Lower leg skin (tissue), 4 donors: ENCODE results near the gene ARHGAP25. TPM values are rescaled to one million over a fixed set of nuclear protein-coding genes. Genes with fewer than 3 reads are reported as not detected.

Source experiments
- DNase-seq, 2 donors: peaks; one replicate each; pipeline ENCODE4 v3.0.0-alpha.2; 2019; ENCODE audit warnings: low spot score in 2 of 2
- H3K4me3 ChIP-seq: fragments of 200-600 bp; sonication (generic); 2 replicates; pipeline ENCODE4 v1.5.1; 2017; ENCODE audit warnings: mild to moderate bottlenecking, low read depth; ENCODE audit not compliant: poor library complexity, severe bottlenecking
- CTCF ChIP-seq, 3 donors: fragments of 450-650 bp; IDR thresholded peaks; one replicate each; pipeline ENCODE4 v1.5.1; 2016; ENCODE audit warnings: antibody characterized with exemption in 3 of 3, mild to moderate bottlenecking in 3 of 3, moderate library complexity in 2 of 3
- POLR2A ChIP-seq, 2 donors: fragments of 450-650 bp; IDR thresholded peaks; one replicate each; pipeline ENCODE4 v1.6.1; 2016 to 2017; ENCODE audit warnings: antibody characterized with exemption in 2 of 2, mild to moderate bottlenecking in 1 of 2, moderate library complexity in 1 of 2
- WGBS, 2 donors: methylation state at CpG; one replicate each; pipeline ENCODE4 v1.1.5; 2018; 5-methylcytosine and 5-hydroxymethylcytosine counted together
- intact Hi-C: fragments of 100-400 bp; cut with DNase I; formaldehyde crosslinking; loops from one replicate; pipeline ENCODE4 v1.15.0; 2023; ENCODE audit warnings: low total_unique reads
- total RNA-seq, 4 donors: library from RNA; depleted of rRNA; stranded (reverse); fragments of >200 nt; gene quantifications; one replicate each; pipeline ENCODE4 v1.1.0, GENCODE V29; 2016

ARHGAP25 gene
- total RNA-seq, 4 donors from 2014 or later: 3.3 to 9.6 (median 4.9) TPM

- DNase-seq: no peak
- 61 to 67% methylated on average over 4 of the region's 4 CpGs for WGBS, 2 donors
- TF ChIP-seq CTCF (IDR thresholded peaks at IDR 0.05) (no peak), POLR2A (IDR thresholded peaks at IDR 0.05) (no peak)
- H3K4me3 ChIP-seq: no peak overlapping the region
- intact Hi-C loops: no loop called here
Measured at GRCh38 chr2:68857855-68858456, 123.3 kb downstream of the ARHGAP25 start.

- no peak overlapping the region for H3K4me3 ChIP-seq
- DNase-seq: no peak
- WGBS, 2 donors: 79% methylated on average over 3 of the region's 3 CpGs
- TF ChIP-seq POLR2A (IDR thresholded peaks at IDR 0.05): no peak
- no peak for TF ChIP-seq CTCF (IDR thresholded peaks at IDR 0.05)
- intact Hi-C loops: no loop called here
Measured at GRCh38 chr2:68860111-68860510, 125.5 kb downstream of the ARHGAP25 start.

GRCh38 chr2:68861330-68861729 is 126.7 kb downstream of the ARHGAP25 start:
- DNase-seq: no peak
- no peak overlapping the region for H3K4me3 ChIP-seq
- intact Hi-C loops: no loop called here
- no peak for TF ChIP-seq CTCF (IDR thresholded peaks at IDR 0.05)
- TF ChIP-seq POLR2A (IDR thresholded peaks at IDR 0.05): no peak

GRCh38 chr2:68862889-68863288 is 128.3 kb downstream of the ARHGAP25 start:
- TF ChIP-seq POLR2A (IDR thresholded peaks at IDR 0.05) (no peak), CTCF (IDR thresholded peaks at IDR 0.05) (no peak)
- no peak overlapping the region for H3K4me3 ChIP-seq
- 78 to 82% methylated on average over 7 of the region's 7 CpGs for WGBS, 2 donors
- intact Hi-C loops: no loop called here
- no peak for DNase-seq

- WGBS, 2 donors: 85 to 87% methylated on average over 2 of the region's 2 CpGs
- TF ChIP-seq POLR2A (IDR thresholded peaks at IDR 0.05) (no peak), CTCF (IDR thresholded peaks at IDR 0.05) (no peak)
- intact Hi-C loops: no loop called here
- no peak for DNase-seq
- H3K4me3 ChIP-seq: no peak overlapping the region
Measured at GRCh38 chr2:68863996-68864395, 129.4 kb downstream of the ARHGAP25 start.

GRCh38 chr2:68865108-68865507 is 130.5 kb downstream of the ARHGAP25 start:
- intact Hi-C loops: no loop called here
- DNase-seq: no peak
- no peak overlapping the region for H3K4me3 ChIP-seq
- TF ChIP-seq POLR2A (IDR thresholded peaks at IDR 0.05) (no peak), CTCF (IDR thresholded peaks at IDR 0.05) (no peak)
